Stimulated activated CD4-positive, alpha-beta T cell treated with anti-CD3 and anti-CD28 coated beads, Interleukin-2, amount 100 ng/mL, for 48 hours (primary cell): ENCODE measurements around the gene LZTS3.
"Not testable (repeated sequence)": the region's sequence is repeated elsewhere in the genome, so short reads cannot be mapped to it uniquely, and the experiment has no call there.

ENCODE experiments used
- DNase-seq, 2 donors: peaks; one replicate each; pipeline ENCODE4 v3.0.0-alpha.2; 2020

Gene LZTS3

GRCh38 chr20:3192226-3193015 is 19.1 kb upstream of the LZTS3 start:
- DNase-seq: no peak

- DNase-seq: no peak
These were observed 17.3 kb upstream of the LZTS3 start for GRCh38 chr20:3190681-3191111.

GRCh38 chr20:3189561-3190131 is 16.3 kb upstream of the LZTS3 start:
- DNase-seq: no peak

GRCh38 chr20:3188823-3189413 is 15.6 kb upstream of the LZTS3 start:
- no peak for DNase-seq

- not testable (repeated sequence) for DNase-seq
These were observed 14.5 kb upstream of the LZTS3 start for GRCh38 chr20:3187861-3188260.

GRCh38 chr20:3183896-3184612 is 10.7 kb upstream of the LZTS3 start:
- no peak for DNase-seq

GRCh38 chr20:3182429-3182828 is 9.1 kb upstream of the LZTS3 start:
- not testable (repeated sequence) for DNase-seq

- no peak for DNase-seq
These were observed 7.9 kb upstream of the LZTS3 start for GRCh38 chr20:3181270-3181669.

GRCh38 chr20:3180319-3180718 is 7.0 kb upstream of the LZTS3 start:
- DNase-seq: no peak

GRCh38 chr20:3177746-3178485 is 4.6 kb upstream of the LZTS3 start:
- DNase-seq: no peak

- DNase-seq: no peak
These were observed 1.9 kb upstream of the LZTS3 start for GRCh38 chr20:3175270-3175669.

- DNase-seq: no peak
These were observed 1.3 kb upstream of the LZTS3 start for GRCh38 chr20:3174442-3175261.

GRCh38 chr20:3173610-3174441 is 477 bp upstream of the LZTS3 start:
- DNase-seq: peak; percentile 92 to 93

GRCh38 chr20:3172126-3172932 is 1.0 kb downstream of the LZTS3 start:
- DNase-seq: no peak

- DNase-seq: no peak
These were observed 1.8 kb downstream of the LZTS3 start for GRCh38 chr20:3171391-3172125.

- no peak for DNase-seq
These were observed 4.3 kb downstream of the LZTS3 start for GRCh38 chr20:3168829-3169590.

GRCh38 chr20:3168079-3168828 is 5.1 kb downstream of the LZTS3 start:
- no peak for DNase-seq

- DNase-seq: no peak
These were observed 5.6 kb downstream of the LZTS3 start for GRCh38 chr20:3167738-3168078.
